ENCODE results near the gene TUBA8.
"Not testable (repeated sequence)": the region's sequence is repeated elsewhere in the genome, so short reads cannot be mapped to it uniquely, and the experiment has no call there.

TUBA8 gene

GRCh38 chr22:18106550-18107341 is 3.9 kb upstream of the TUBA8 start:
- DNase-seq (ENCODE audit: low spot score) = not testable (repeated sequence)

GRCh38 chr22:18108187-18108586 is 2.4 kb upstream of the TUBA8 start:
- DNase-seq (ENCODE audit: low spot score) = no peak

GRCh38 chr22:18109410-18110193 is 1.0 kb upstream of the TUBA8 start:
- no peak for DNase-seq (ENCODE audit: low spot score)

- no peak for DNase-seq (ENCODE audit: low spot score)
These were observed 547 bp downstream of the TUBA8 start for GRCh38 chr22:18110954-18111758.

GRCh38 chr22:18111759-18112330 is 1.2 kb downstream of the TUBA8 start:
- DNase-seq (ENCODE audit: low spot score) = no peak

- DNase-seq (ENCODE audit: low spot score) = no peak
These were observed 1.8 kb downstream of the TUBA8 start for GRCh38 chr22:18112440-18112839.

- DNase-seq (ENCODE audit: low spot score) = no peak
These were observed 3.2 kb downstream of the TUBA8 start for GRCh38 chr22:18113680-18114394.

GRCh38 chr22:18114495-18114894 is 3.9 kb downstream of the TUBA8 start:
- DNase-seq (ENCODE audit: low spot score) = no peak

GRCh38 chr22:18114976-18115652 is 4.5 kb downstream of the TUBA8 start:
- DNase-seq (ENCODE audit: low spot score) = no peak

- no peak for DNase-seq (ENCODE audit: low spot score)
These were observed 5.3 kb downstream of the TUBA8 start for GRCh38 chr22:18115906-18116371.

- DNase-seq (ENCODE audit: low spot score) = no peak
These were observed 6.0 kb downstream of the TUBA8 start for GRCh38 chr22:18116634-18117033.

GRCh38 chr22:18118345-18118915 is 7.8 kb downstream of the TUBA8 start:
- DNase-seq (ENCODE audit: low spot score) = no peak

GRCh38 chr22:18119409-18120110 is 9.0 kb downstream of the TUBA8 start:
- no peak for DNase-seq (ENCODE audit: low spot score)

GRCh38 chr22:18120857-18121256 is 10.2 kb downstream of the TUBA8 start:
- no peak for DNase-seq (ENCODE audit: low spot score)

GRCh38 chr22:18121506-18121905 is 10.9 kb downstream of the TUBA8 start:
- DNase-seq (ENCODE audit: low spot score) = no peak

GRCh38 chr22:18121954-18122554 is 11.4 kb downstream of the TUBA8 start:
- DNase-seq (ENCODE audit: low spot score) = no peak

- not testable (repeated sequence) for DNase-seq (ENCODE audit: low spot score)
These were observed 12.9 kb downstream of the TUBA8 start for GRCh38 chr22:18123476-18124025.

- no peak for DNase-seq (ENCODE audit: low spot score)
These were observed 16.0 kb downstream of the TUBA8 start for GRCh38 chr22:18126606-18127005.

- DNase-seq (ENCODE audit: low spot score) = no peak
These were observed 19.4 kb downstream of the TUBA8 start for GRCh38 chr22:18130018-18130417.

Measured in RKO (cell line).